Type B pancreatic cell (in vitro differentiated cells): ENCODE measurements around the gene LINGO4. TPM values are rescaled to one million over a fixed set of nuclear protein-coding genes. Genes with fewer than 3 reads are reported as not detected.

ENCODE experiments used
- DNase-seq: peaks from one replicate; pipeline ENCODE4 v3.0.0; 2021; ENCODE audit warnings: mixed read lengths; ENCODE audit not compliant: unreplicated experiment; ENCODE audit errors: extremely low spot score
- H3K27ac Mint-ChIP-seq: 2 replicates; pipeline ENCODE4 v1.8.0; 2021; ENCODE audit warnings: mild to moderate bottlenecking, mixed read lengths
- H3K27me3 Mint-ChIP-seq: 2 replicates; pipeline ENCODE4 v1.8.0; 2021; ENCODE audit warnings: mixed read lengths
- H3K36me3 Mint-ChIP-seq: 2 replicates; pipeline ENCODE4 v1.8.0; 2021; ENCODE audit warnings: mixed read lengths
- H3K4me1 Mint-ChIP-seq: one replicate; pipeline ENCODE4 v1.8.0; 2021; ENCODE audit warnings: mixed read lengths; ENCODE audit not compliant: unreplicated experiment
- H3K4me3 Mint-ChIP-seq: 2 replicates; pipeline ENCODE4 v1.8.0; 2021; ENCODE audit warnings: mild to moderate bottlenecking, mixed read lengths
- H3K9me3 Mint-ChIP-seq: 2 replicates; pipeline ENCODE4 v1.8.0; 2021; ENCODE audit warnings: mixed read lengths
- CTCF ChIP-seq: fragments of 200-600 bp; sonication (generic); conservative IDR thresholded peaks from 2 replicates; pipeline ENCODE4 v1.5.0; 2021; ENCODE audit warnings: antibody characterized with exemption, mild to moderate bottlenecking
- long read RNA-seq: library from polyadenylated mRNA; unstranded; transcript quantifications from one replicate; pipeline ENCODE4 v2.0.0, GENCODE V29; 2020
- total RNA-seq: library from RNA; stranded (reverse); gene quantifications from 2 replicates; pipeline ENCODE4 v1.2.1, GENCODE V29; 2021; ENCODE audit warnings: low replicate concordance

Gene LINGO4
- not detected in 2 replicates for total RNA-seq
- long read RNA-seq, result 0 reads

GRCh38 chr1:151805066-151805820, at the start of gene LINGO4:
Gene LINGO4, minus strand, starts transcription at chr1:151805419. Its CDS starts 2,715 bp downstream, at chr1:151802704.
- Mint-ChIP-seq H3K36me3 (no peaks in the 10 kb centered on the region), H3K4me1 (peaks cover 10% of the 10 kb centered on the region), H3K27me3 (peaks cover 54% of the 10 kb centered on the region), H3K9me3 (no peaks in the 10 kb centered on the region), H3K4me3 (no peak within 1 kb of the TSS), H3K27ac (no peak within 1 kb of the TSS)
- DNase-seq, result no peak
- no peak for TF ChIP-seq CTCF

GRCh38 chr1:151854658-151855057, 49.4 kb upstream of the LINGO4 start:
- H3K9me3 Mint-ChIP-seq, result no peaks in the 10 kb centered on the region
- DNase-seq, result no peak
- peaks cover 22% of the 10 kb centered on the region for H3K27me3 Mint-ChIP-seq

GRCh38 chr1:151853411-151853943, 48.3 kb upstream of the LINGO4 start, which contains the start of gene THEM5:
Gene THEM5, minus strand, starts transcription at chr1:151853712. Its CDS starts 147 bp downstream, at chr1:151853565.
- no peak within 1 kb of the TSS for H3K27ac Mint-ChIP-seq

More at GRCh38 chr1:151854658-151855057, 49.4 kb upstream of the LINGO4 start:
- no peak for TF ChIP-seq CTCF
- no peak overlapping the region for H3K27ac Mint-ChIP-seq
- H3K4me3 Mint-ChIP-seq, result no peak overlapping the region
- no peaks in the 10 kb centered on the region for H3K36me3 Mint-ChIP-seq
- no peaks in the 10 kb centered on the region for H3K4me1 Mint-ChIP-seq

GRCh38 chr1:151852733-151853132, 47.5 kb upstream of the LINGO4 start:
- TF ChIP-seq CTCF, result no peak
- H3K27me3 Mint-ChIP-seq, result peaks cover 31% of the 10 kb centered on the region
- no peak for DNase-seq
- H3K36me3 Mint-ChIP-seq, result no peaks in the 10 kb centered on the region
- H3K9me3 Mint-ChIP-seq, result no peaks in the 10 kb centered on the region
- H3K27ac Mint-ChIP-seq, result no peak overlapping the region
- H3K4me3 Mint-ChIP-seq, result no peak overlapping the region
- no peaks in the 10 kb centered on the region for H3K4me1 Mint-ChIP-seq

More at GRCh38 chr1:151853411-151853943, 48.3 kb upstream of the LINGO4 start, which contains the start of gene THEM5:
- DNase-seq, result no peak
- no peaks in the 10 kb centered on the region for H3K9me3 Mint-ChIP-seq
- no peak for TF ChIP-seq CTCF
- no peaks in the 10 kb centered on the region for H3K36me3 Mint-ChIP-seq
- no peak within 1 kb of the TSS for H3K4me3 Mint-ChIP-seq
- peaks cover 31% of the 10 kb centered on the region for H3K27me3 Mint-ChIP-seq
- no peaks in the 10 kb centered on the region for H3K4me1 Mint-ChIP-seq

- Mint-ChIP-seq H3K4me3 (no peak overlapping the region), H3K36me3 (no peaks in the 10 kb centered on the region), H3K9me3 (no peaks in the 10 kb centered on the region), H3K27me3 (peaks cover 31% of the 10 kb centered on the region), H3K4me1 (no peaks in the 10 kb centered on the region), H3K27ac (no peak overlapping the region)
- no peak for TF ChIP-seq CTCF
- DNase-seq, result no peak
Observed at GRCh38 chr1:151851886-151852285, 46.7 kb upstream of the LINGO4 start.
